ENCODE results near the gene TNNT3. TPM values are rescaled to one million over a fixed set of nuclear protein-coding genes. Genes with fewer than 3 reads are reported as not detected.
A peak's percentile ranks its signal among the peaks of the same experiment; 100 is the strongest.

TNNT3 gene
- total RNA-seq, 3 donors from 2014 or later, result 0.72 to 2.7 TPM; not detected in 1

DNA sequence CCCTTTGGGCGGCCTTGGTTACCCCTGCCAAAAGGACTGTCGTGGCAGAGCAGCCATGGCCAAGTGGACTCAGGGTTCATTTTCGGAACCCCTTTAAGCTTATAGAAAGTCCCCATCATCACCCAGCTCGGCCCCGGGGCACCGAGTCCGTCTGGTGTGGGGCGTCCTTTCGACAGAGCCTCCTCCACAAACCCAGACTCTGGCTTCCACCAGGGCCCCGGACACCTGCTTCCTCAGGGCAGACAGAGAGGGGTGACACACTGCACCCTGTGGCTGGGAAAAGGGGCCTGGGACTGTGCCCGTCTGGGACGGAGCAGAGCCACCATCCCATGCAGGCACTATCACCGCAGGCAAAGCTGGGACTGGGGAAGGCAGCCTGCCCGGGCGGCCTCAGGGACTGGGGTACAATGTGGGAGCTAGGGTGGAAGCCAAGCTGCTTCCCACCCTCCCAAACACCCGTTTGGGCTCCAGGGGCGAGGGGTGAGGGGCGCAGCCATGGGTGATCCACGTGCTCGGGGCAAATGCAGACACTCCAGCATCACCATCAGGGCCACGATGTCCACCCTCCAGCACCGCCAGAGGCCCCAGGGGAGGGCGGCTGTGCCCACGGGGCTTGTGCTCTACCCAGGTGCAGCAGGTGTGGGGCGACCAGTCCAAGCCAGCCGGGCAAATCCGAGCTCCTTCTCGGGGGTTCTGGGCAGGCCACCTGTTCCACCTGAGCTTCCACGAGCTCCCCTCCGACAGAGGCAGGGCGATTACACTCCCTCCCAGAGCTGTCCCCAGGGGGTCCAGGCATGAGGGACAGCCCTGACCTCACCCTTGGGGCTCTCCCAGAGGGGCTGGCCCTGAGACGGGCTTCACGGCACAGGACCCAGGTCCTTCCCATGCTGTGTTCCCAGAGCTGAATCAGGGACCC is 15.9 kb downstream of the TNNT3 start:
- TF ChIP-seq, protein P1, sequence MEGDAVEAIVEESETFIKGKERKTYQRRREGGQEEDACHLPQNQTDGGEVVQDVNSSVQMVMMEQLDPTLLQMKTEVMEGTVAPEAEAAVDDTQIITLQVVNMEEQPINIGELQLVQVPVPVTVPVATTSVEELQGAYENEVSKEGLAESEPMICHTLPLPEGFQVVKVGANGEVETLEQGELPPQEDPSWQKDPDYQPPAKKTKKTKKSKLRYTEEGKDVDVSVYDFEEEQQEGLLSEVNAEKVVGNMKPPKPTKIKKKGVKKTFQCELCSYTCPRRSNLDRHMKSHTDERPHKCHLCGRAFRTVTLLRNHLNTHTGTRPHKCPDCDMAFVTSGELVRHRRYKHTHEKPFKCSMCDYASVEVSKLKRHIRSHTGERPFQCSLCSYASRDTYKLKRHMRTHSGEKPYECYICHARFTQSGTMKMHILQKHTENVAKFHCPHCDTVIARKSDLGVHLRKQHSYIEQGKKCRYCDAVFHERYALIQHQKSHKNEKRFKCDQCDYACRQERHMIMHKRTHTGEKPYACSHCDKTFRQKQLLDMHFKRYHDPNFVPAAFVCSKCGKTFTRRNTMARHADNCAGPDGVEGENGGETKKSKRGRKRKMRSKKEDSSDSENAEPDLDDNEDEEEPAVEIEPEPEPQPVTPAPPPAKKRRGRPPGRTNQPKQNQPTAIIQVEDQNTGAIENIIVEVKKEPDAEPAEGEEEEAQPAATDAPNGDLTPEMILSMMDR (IDR thresholded peaks at IDR 0.05), result no peak
- no peaks in the 10 kb centered on the region for H3K9me3 ChIP-seq
- no peak overlapping the region for H3K4me3 ChIP-seq
- intact Hi-C loops (cut with DNase I, micrococcal nuclease), result no loop called here
- H3K36me3 ChIP-seq (ENCODE audit: low read depth), result no peaks in the 10 kb centered on the region
- no peaks in the 10 kb centered on the region for H3K4me1 ChIP-seq (ENCODE audit: low read depth)
- ATAC-seq, result no peak
- DNase-seq, result peak in 2 of 3 donors; percentile 8 to 22

DNA sequence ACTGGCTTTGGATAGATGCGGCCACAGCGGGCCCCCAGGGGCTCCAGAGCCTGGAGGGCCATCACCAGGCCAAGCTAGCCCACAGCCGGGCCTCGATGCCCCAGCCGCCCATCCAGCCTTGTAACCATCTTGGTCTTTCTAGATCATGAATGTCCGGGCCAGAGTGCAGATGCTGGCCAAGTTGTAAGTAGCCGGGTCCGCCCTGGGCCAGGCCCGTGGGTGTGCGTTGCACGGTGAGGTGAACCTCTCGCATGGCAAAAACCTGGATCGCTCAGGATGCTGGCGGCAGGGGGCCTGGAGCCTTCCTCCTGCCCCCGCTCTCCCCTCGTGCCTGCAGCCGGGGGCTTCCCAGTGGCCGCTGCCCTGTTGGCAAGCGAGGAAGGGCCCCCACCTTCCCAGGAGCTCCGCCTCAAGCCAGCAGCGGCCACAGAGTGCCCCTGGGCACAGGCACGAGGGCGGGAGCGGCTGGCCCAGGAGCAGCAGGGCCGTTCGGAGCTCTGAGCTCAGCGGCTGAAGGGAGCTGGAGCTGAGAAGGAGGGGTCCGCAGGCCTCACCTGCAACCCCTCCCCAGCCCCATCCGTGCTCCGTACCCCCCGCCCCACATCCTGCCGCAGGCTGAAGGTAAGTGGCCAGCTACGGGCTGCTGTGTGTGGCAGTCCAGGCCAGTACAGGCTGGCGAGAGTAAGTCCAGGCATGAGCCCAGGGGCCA is 16.7 kb downstream of the TNNT3 start:
- no peaks in the 10 kb centered on the region for H3K9me3 ChIP-seq
- intact Hi-C loops (cut with DNase I, micrococcal nuclease), result no loop called here
- TF ChIP-seq, protein P1 (IDR thresholded peaks at IDR 0.05), result no peak
- no peak for ATAC-seq
- no peak overlapping the region for H3K4me3 ChIP-seq
- no peaks in the 10 kb centered on the region for H3K4me1 ChIP-seq (ENCODE audit: low read depth)
- DNase-seq, result peak in 1 of 3 donors; percentile 37
- H3K36me3 ChIP-seq (ENCODE audit: low read depth), result no peaks in the 10 kb centered on the region

GRCh38 chr11:1936781-1937615 is 17.5 kb downstream of the TNNT3 start:
- Histone ChIP-seq H3K9me3 (no peaks in the 10 kb centered on the region), H3K36me3 (ENCODE audit: low read depth) (no peaks in the 10 kb centered on the region), H3K4me3 (no peak overlapping the region), H3K4me1 (ENCODE audit: low read depth) (no peaks in the 10 kb centered on the region)
- ATAC-seq (no peak), DNase-seq (peak in 2 of 3 donors; percentile 14 to 37)
- TF ChIP-seq, protein P1 (IDR thresholded peaks at IDR 0.05), result no peak
- intact Hi-C loops (cut with DNase I, micrococcal nuclease), result no loop called here

GRCh38 chr11:1937616-1938342 is 18.3 kb downstream of the TNNT3 start:
- peak in 2 of 3 donors; percentile 19 to 33 for DNase-seq
- Histone ChIP-seq H3K4me1 (ENCODE audit: low read depth) (no peaks in the 10 kb centered on the region), H3K4me3 (no peak overlapping the region), H3K9me3 (no peaks in the 10 kb centered on the region), H3K36me3 (ENCODE audit: low read depth) (no peaks in the 10 kb centered on the region)
- no peak for ATAC-seq
- intact Hi-C loops (cut with DNase I, micrococcal nuclease), result no loop called here
- TF ChIP-seq, protein P1 (IDR thresholded peaks at IDR 0.05), result no peak
